HL-60 (cell line): ENCODE measurements around the gene SFT2D1.

Experiments
- GABPA ChIP-seq: IDR thresholded peaks from 2 replicates; pipeline ENCODE4 v1.6.1; 2012; ENCODE audit warnings: low read depth
- TF ChIP-seq, protein P1 (sequence below): IDR thresholded peaks from one replicate; pipeline ENCODE4 v1.5.1; 2011; ENCODE audit warnings: low read length, control low read depth, inconsistent platforms; ENCODE audit not compliant: insufficient read depth
- TF ChIP-seq, protein P2 (sequence below): IDR thresholded peaks from 2 replicates; pipeline ENCODE4 v1.6.1; 2012; ENCODE audit warnings: low read depth; ENCODE audit not compliant: insufficient replicate concordance

DNA sequence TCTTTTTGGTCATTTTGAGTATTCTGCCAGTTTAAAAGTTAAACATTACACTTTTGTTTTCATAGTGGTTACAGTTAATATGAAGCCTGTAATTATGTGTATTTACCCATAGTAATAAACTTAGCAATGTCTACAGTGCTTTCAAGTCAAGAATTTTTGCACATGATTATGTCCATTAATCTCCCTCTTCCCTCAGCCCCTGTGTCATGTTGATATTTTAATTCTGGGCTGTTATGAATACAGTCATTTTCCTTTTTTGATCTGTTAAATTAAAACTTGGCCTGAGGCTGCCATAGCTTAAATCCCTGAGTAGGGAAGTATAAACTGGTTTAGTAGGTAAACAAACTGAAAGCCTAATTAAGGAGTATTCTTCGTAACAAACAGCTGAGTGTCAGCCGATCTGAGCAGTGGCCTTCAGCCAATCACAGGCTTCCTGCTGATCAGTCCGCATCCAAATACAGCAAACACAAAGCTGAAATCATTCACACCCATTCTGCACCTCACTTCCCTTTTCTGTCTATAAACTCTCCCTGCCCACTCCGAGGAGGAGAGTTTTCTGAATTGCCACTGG, 9.5 kb upstream of the SFT2D1 start:
- TF ChIP-seq, protein P1, sequence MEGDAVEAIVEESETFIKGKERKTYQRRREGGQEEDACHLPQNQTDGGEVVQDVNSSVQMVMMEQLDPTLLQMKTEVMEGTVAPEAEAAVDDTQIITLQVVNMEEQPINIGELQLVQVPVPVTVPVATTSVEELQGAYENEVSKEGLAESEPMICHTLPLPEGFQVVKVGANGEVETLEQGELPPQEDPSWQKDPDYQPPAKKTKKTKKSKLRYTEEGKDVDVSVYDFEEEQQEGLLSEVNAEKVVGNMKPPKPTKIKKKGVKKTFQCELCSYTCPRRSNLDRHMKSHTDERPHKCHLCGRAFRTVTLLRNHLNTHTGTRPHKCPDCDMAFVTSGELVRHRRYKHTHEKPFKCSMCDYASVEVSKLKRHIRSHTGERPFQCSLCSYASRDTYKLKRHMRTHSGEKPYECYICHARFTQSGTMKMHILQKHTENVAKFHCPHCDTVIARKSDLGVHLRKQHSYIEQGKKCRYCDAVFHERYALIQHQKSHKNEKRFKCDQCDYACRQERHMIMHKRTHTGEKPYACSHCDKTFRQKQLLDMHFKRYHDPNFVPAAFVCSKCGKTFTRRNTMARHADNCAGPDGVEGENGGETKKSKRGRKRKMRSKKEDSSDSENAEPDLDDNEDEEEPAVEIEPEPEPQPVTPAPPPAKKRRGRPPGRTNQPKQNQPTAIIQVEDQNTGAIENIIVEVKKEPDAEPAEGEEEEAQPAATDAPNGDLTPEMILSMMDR = no peak
- TF ChIP-seq, protein P2, sequence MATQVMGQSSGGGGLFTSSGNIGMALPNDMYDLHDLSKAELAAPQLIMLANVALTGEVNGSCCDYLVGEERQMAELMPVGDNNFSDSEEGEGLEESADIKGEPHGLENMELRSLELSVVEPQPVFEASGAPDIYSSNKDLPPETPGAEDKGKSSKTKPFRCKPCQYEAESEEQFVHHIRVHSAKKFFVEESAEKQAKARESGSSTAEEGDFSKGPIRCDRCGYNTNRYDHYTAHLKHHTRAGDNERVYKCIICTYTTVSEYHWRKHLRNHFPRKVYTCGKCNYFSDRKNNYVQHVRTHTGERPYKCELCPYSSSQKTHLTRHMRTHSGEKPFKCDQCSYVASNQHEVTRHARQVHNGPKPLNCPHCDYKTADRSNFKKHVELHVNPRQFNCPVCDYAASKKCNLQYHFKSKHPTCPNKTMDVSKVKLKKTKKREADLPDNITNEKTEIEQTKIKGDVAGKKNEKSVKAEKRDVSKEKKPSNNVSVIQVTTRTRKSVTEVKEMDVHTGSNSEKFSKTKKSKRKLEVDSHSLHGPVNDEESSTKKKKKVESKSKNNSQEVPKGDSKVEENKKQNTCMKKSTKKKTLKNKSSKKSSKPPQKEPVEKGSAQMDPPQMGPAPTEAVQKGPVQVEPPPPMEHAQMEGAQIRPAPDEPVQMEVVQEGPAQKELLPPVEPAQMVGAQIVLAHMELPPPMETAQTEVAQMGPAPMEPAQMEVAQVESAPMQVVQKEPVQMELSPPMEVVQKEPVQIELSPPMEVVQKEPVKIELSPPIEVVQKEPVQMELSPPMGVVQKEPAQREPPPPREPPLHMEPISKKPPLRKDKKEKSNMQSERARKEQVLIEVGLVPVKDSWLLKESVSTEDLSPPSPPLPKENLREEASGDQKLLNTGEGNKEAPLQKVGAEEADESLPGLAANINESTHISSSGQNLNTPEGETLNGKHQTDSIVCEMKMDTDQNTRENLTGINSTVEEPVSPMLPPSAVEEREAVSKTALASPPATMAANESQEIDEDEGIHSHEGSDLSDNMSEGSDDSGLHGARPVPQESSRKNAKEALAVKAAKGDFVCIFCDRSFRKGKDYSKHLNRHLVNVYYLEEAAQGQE = no peak
- no peak for TF ChIP-seq GABPA
